Gastrocnemius medialis (tissue), 4 donors: Measurements from ENCODE around the gene OR6S1. TPM values are rescaled to one million over a fixed set of nuclear protein-coding genes. Genes with fewer than 3 reads are reported as not detected.

Source experiments
- ATAC-seq, 2 donors: fragments of 150-250 bp; one replicate each; pipeline ENCODE4 v1.9.1; 2016
- DNase-seq, 2 donors: peaks; one replicate each; pipeline ENCODE4 v3.0.0-alpha.2; 2019
- H3K27ac ChIP-seq, 4 donors: fragments of 200-600 bp; sonication (generic); 1 replicate in 1 of 4; 2 replicates in 3 of 4; pipeline ENCODE4 v1.5.1; 2016 to 2018; ENCODE audit warnings: mild to moderate bottlenecking in 2 of 4, moderate library complexity in 1 of 4
- H3K27me3 ChIP-seq, 3 donors: fragments of 200-600 bp; sonication (generic) in 2 of 3; 1 replicate in 1 of 3; 2 replicates in 2 of 3; pipeline versions ENCODE4 v1.5.1 to v1.6.0; 2016 to 2019; ENCODE audit warnings: mild to moderate bottlenecking in 1 of 3, moderate library complexity in 1 of 3
- H3K36me3 ChIP-seq, 2 donors: fragments of 200-600 bp; sonication (generic) in 1 of 2; one replicate each; pipeline ENCODE4 v1.5.1; 2017 to 2018
- H3K4me1 ChIP-seq, 2 donors: fragments of 200-600 bp; sonication (generic) in 1 of 2; one replicate each; pipeline ENCODE4 v1.5.1; 2016 to 2017; ENCODE audit warnings: mild to moderate bottlenecking in 2 of 2
- H3K4me3 ChIP-seq, 4 donors: fragments of 200-600 bp; sonication (generic) in 3 of 4; 1 replicate in 1 of 4; 2 replicates in 3 of 4; pipeline ENCODE4 v1.5.1; 2016 to 2019; ENCODE audit warnings: mild to moderate bottlenecking in 2 of 4
- H3K9me3 ChIP-seq, 3 donors: fragments of 200-600 bp; sonication (generic) in 2 of 3; 1 replicate in 1 of 3; 2 replicates in 2 of 3; pipeline ENCODE4 v1.5.1; 2016 to 2019
- POLR2A ChIP-seq, 2 donors: fragments of 450-650 bp; IDR thresholded peaks; one replicate each; pipeline ENCODE4 v1.6.1; 2017; ENCODE audit warnings: antibody characterized with exemption in 2 of 2, mild to moderate bottlenecking in 2 of 2, moderate library complexity in 2 of 2
- in situ Hi-C, 4 donors: fragments of 200-750 bp; cut with MboI; loops; one replicate each; pipeline versions ENCODE4 v1.15.0 to v1.8.0; 2017; ENCODE audit warnings: low sequenced_read_pairs in 4 of 4
- intact Hi-C: fragments of 100-400 bp; cut with DNase I; formaldehyde crosslinking; loops from one replicate; pipeline ENCODE4 v1.15.1; 2023; ENCODE audit warnings: low total_unique reads
- total RNA-seq, 4 donors: library from RNA; depleted of rRNA; stranded (reverse); fragments of >200 nt; gene quantifications; one replicate each; pipeline versions ENCODE4 v1.1.0 to v1.2.3, GENCODE V29; 2016
- TF ChIP-seq, protein P1 (sequence below), 5 experiments: fragments of 450-650 bp in 3 of 5; fragments of 200-600 bp in 2 of 5; sonication (generic) in 2 of 5; IDR thresholded peaks in 4 of 5; conservative IDR thresholded peaks in 1 of 5; 1 replicate in 4 of 5; 2 replicates in 1 of 5; pipeline ENCODE4 v1.5.1; 2016 to 2019; ENCODE audit warnings: antibody characterized with exemption in 5 of 5, mild to moderate bottlenecking in 3 of 5, moderate library complexity in 3 of 5

The OR6S1 gene
- total RNA-seq, 4 donors from 2014 or later: not detected

DNA sequence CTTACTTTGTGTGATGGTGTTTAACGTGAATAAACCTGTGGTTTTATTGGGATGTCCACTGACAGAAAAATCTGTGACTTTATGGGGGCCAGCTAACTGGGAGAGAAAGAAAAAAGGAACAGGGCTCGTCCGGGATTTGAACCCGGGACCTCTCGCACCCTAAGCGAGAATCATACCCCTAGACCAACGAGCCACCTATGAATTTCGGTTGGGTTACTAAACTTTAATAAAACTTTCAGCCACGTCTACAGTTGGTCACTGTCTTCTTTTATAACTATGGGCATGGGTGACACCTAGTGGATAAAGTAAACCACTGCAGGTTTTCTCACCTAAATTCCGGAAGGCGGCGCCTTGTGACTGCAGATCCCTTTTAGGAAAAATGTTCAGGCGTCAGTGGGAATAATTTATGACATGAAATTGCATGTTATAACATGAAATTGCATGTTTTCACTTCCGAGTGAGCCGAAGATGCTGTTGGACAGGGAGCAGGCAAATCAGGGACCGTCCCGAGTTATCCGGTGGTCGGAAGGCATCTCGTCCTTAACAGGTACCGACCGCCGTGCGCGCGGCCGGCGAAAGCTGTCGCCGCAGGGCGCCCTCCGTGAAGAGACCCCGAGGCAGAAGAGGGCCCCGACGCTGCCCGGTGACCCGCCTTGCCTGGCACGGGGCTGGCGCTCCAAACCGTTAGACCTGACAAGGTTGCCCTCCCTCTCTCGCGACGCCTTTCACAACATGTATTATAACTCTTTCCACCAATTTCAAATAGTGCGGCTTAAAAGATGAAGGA lies 32.1 kb downstream of the OR6S1 start:
- TF ChIP-seq, protein P1, sequence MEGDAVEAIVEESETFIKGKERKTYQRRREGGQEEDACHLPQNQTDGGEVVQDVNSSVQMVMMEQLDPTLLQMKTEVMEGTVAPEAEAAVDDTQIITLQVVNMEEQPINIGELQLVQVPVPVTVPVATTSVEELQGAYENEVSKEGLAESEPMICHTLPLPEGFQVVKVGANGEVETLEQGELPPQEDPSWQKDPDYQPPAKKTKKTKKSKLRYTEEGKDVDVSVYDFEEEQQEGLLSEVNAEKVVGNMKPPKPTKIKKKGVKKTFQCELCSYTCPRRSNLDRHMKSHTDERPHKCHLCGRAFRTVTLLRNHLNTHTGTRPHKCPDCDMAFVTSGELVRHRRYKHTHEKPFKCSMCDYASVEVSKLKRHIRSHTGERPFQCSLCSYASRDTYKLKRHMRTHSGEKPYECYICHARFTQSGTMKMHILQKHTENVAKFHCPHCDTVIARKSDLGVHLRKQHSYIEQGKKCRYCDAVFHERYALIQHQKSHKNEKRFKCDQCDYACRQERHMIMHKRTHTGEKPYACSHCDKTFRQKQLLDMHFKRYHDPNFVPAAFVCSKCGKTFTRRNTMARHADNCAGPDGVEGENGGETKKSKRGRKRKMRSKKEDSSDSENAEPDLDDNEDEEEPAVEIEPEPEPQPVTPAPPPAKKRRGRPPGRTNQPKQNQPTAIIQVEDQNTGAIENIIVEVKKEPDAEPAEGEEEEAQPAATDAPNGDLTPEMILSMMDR (IDR thresholded peaks at IDR 0.05 in 4 of 5, conservative IDR thresholded peaks at IDR 0.05 in 1 of 5): peak; percentile 91 to 98 (median 93)
- TF ChIP-seq POLR2A (IDR thresholded peaks at IDR 0.05): no peak
- no peaks in the 10 kb centered on the region for H3K9me3 ChIP-seq
- ATAC-seq (peak; percentile 61 to 71), DNase-seq (peak; percentile 42 to 66)
- intact Hi-C loops: loop anchor here (1.0 to 10.0 kb wide), 8 partner anchors 78 to 655 kb away; partner anchors contain the start of genes APEX1, HNRNPC, PARP2 and RNASE7
- H3K27me3 ChIP-seq: no peaks in the 10 kb centered on the region
- H3K4me3 ChIP-seq: peak overlapping the region; percentile 84 to 98 (median 95)
- H3K36me3 ChIP-seq: no peaks in the 10 kb centered on the region
- H3K4me1 ChIP-seq: peaks cover 9 to 14% of the 10 kb centered on the region in 2 donors
- peak overlapping the region; percentile 73 to 83 (median 82) for H3K27ac ChIP-seq
- in situ Hi-C loops: loop anchor here (5.0 to 25.0 kb wide), 5 partner anchors 83 to 285 kb away; partner anchors contain the start of gene TEP1 (in 4 of the 4)

DNA sequence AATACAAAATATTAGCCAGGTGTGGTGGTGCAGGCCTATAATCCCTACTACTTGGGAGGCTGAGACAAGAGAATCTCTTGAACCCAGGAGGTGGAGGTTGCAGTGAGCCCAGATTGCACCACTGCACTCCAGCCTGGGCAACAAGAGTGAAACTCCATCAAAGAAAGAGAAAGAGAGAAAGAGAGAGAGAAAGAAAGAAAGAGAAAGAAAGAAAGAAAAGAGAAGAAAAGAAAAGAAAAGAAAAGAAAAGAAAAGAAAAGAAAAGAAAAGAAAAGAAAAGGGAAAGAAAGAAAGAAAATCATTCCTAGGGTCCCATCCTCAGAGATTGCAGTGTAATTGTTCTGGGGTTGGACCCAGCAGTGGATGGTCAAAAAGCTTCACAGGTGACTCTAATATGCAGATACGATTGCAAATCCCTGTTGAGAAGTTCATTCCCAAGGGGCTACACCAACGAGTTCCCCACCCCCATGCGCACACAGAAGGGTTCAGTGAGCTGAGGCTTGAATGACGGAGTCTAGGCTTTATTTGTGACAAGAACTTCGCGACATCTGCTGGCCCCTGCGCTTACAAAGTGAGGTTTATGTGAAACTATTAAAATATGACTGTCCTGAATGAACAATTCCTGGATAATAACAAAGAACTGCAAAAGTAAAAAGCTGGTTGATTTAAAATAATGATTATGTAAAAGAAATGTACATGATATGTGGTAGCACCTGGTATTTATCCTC lies 32.9 kb downstream of the OR6S1 start:
- Histone ChIP-seq H3K9me3 (no peaks in the 10 kb centered on the region), H3K27me3 (no peaks in the 10 kb centered on the region), H3K36me3 (no peaks in the 10 kb centered on the region), H3K4me1 (peaks cover 3 to 8% of the 10 kb centered on the region in 2 donors), H3K27ac (no peak overlapping the region), H3K4me3 (no peak overlapping the region)
- in situ Hi-C loops (loop anchor here in 3 of 4 donors (5.0 to 25.0 kb wide), 3 partner anchors 196 to 284 kb away; partner anchors contain the start of gene TEP1 (in 3 of the 3)), intact Hi-C loops (loop anchor here (1.0 kb wide), 3 partner anchors 77 to 281 kb away; no protein-coding TSS in a partner anchor)
- no peak for DNase-seq
- ATAC-seq: no peak
- TF ChIP-seq, protein P1 (IDR thresholded peaks at IDR 0.05 in 4 of 5, conservative IDR thresholded peaks at IDR 0.05 in 1 of 5): no peak
- no peak for TF ChIP-seq POLR2A (IDR thresholded peaks at IDR 0.05)

DNA sequence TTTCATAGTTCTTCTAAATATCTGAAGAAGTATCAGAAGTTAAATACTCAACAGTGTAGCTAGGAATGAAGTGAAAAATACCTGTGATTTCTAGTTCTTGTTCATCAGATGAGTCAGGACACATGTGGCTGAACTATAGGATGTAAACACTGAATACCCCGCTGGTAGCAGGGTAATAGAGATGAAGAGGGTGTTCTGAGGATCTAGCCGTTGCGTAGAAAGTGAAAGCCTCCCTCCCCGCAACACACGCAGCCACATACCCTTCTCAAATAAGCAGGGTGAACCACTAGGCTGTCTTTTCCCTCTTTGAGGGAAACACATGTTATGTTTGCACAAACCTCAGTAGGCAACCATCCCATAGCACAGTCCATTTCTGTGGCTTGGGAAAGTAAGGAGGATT lies 33.9 kb downstream of the OR6S1 start:
- no peak for ATAC-seq
- TF ChIP-seq, protein P1 (IDR thresholded peaks at IDR 0.05 in 4 of 5, conservative IDR thresholded peaks at IDR 0.05 in 1 of 5): no peak
- TF ChIP-seq POLR2A (IDR thresholded peaks at IDR 0.05): no peak
- peaks cover 3 to 8% of the 10 kb centered on the region in 2 donors for H3K4me1 ChIP-seq
- H3K9me3 ChIP-seq: no peaks in the 10 kb centered on the region
- DNase-seq: no peak
- H3K4me3 ChIP-seq: no peak overlapping the region
- H3K27ac ChIP-seq: no peak overlapping the region
- intact Hi-C loops: no loop called here
- in situ Hi-C loops: loop anchor here in 3 of 4 donors (5.0 to 25.0 kb wide), 3 partner anchors 195 to 283 kb away; partner anchors contain the start of gene TEP1 (in 3 of the 3)
- H3K36me3 ChIP-seq: no peaks in the 10 kb centered on the region
- H3K27me3 ChIP-seq: no peaks in the 10 kb centered on the region

DNA sequence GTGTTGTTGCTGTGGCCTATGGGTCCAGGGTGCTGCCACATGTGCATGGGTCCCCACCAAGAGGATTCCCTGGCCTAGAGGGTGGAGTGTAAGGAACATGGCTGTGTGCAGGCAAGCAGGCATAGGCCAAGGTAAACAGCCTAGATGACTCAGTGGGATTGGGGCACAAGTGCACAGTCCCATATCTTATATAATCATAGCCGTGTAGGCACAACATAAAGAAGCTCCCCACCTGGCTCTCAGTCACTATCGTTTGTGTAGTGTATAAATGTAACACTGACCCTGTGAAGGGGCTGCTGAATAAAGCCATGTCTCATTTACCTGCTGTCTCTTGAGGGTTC lies 34.6 kb downstream of the OR6S1 start:
- in situ Hi-C loops (loop anchor here in 3 of 4 donors (5.0 to 25.0 kb wide), 3 partner anchors 195 to 282 kb away; partner anchors contain the start of gene TEP1 (in 3 of the 3)), intact Hi-C loops (no loop called here)
- TF ChIP-seq, protein P1 (IDR thresholded peaks at IDR 0.05 in 4 of 5, conservative IDR thresholded peaks at IDR 0.05 in 1 of 5): no peak
- no peak for TF ChIP-seq POLR2A (IDR thresholded peaks at IDR 0.05)
- Histone ChIP-seq H3K4me1 (peaks cover 3 to 8% of the 10 kb centered on the region in 2 donors), H3K27me3 (no peaks in the 10 kb centered on the region), H3K4me3 (no peak overlapping the region), H3K36me3 (no peaks in the 10 kb centered on the region), H3K27ac (no peak overlapping the region), H3K9me3 (no peaks in the 10 kb centered on the region)
- DNase-seq (no peak), ATAC-seq (no peak)
